ENCODE results near the gene PLEKHG5. TPM values are rescaled to one million over a fixed set of nuclear protein-coding genes. Genes with fewer than 3 reads are reported as not detected.
"Not testable (repeated sequence)": the region's sequence is repeated elsewhere in the genome, so short reads cannot be mapped to it uniquely, and the experiment has no call there.

The PLEKHG5 gene
- polyA plus RNA-seq, 3 donors: 0.03 TPM; not detected in 2

DNA sequence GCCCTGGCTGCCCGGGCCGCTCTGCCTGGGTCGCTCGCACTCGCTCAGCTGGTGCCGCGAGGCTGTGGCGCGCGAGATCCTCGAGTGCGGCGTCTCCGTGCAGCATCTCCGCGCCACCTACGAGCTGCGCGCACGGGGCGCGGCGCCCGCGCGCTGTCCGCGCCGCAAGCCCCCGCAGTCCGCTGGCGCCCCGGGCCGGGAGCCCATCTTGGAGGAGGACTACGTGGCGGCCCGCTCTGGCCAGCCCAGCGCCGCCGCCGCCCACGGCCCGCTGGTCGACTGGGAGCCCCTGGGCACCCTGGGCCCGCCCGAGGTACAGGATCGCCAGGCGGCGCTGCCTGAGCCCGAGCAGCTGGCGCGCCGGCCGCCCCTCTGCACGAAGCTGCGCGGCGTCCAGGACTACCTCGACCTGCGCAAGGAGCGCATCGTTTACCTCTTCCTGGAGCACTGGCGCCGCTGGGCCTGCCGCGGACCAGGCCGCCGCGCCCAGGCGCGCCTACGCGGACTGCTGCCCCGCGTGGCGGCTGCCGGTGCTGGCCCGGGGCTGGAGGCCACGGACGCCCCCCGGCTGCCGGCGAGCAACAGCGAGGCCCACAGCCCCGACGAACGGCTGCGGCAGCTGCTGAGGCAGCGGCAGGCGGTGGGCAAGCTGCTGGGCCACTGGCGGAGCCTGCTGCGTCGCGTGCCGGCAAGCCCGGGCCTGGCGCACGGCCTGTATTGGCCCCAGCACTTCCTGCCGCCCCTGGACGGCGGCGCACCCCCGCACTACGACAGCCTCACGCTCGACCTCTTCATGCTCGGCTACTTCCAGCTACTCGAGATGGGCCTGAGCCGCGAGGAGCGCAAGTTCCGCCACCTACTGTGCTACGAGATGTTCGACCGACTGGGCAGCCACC, 36.4 kb downstream of the PLEKHG5 start:
- intact Hi-C loops (cut with micrococcal nuclease): no loop called here
- Histone ChIP-seq H3K36me3 (replicated peaks in 1 of 2; ENCODE audit: control insufficient read depth in 1 of 2, insufficient read depth in 2 of 2, low read length in 2 of 2) (no peaks in the 10 kb centered on the region), H4K20me1 (ENCODE audit: insufficient read depth, low read length) (no peaks in the 10 kb centered on the region), H3K4me3 (replicated peaks in 1 of 3; ENCODE audit: low read depth in 2 of 3, low read length in 3 of 3) (no peak overlapping the region), H3K4me2 (replicated peaks; ENCODE audit: extremely low read depth, low read length, poor library complexity, severe bottlenecking) (no peak overlapping the region), H3K27ac (ENCODE audit: low read depth in 1 of 2, low read length in 2 of 2) (no peak overlapping the region), H3K79me2 (ENCODE audit: insufficient read depth, low read length) (no peaks in the 10 kb centered on the region), H3K9me3 (replicated peaks in 1 of 2; ENCODE audit: control insufficient read depth in 1 of 2, insufficient read depth in 1 of 2, low read length in 2 of 2) (no peaks in the 10 kb centered on the region), H3K27me3 (ENCODE audit: control insufficient read depth in 2 of 2, insufficient read depth in 2 of 2, low read length in 2 of 2) (peaks cover 2 to 61% of the 10 kb centered on the region in 2 donors), H3K4me1 (ENCODE audit: control insufficient read depth in 1 of 2, insufficient read depth in 2 of 2, low read length in 2 of 2) (no peaks in the 10 kb centered on the region), H3K9ac (ENCODE audit: insufficient read depth, low read length, poor library complexity, severe bottlenecking) (no peak overlapping the region), H2AFZ (ENCODE audit: insufficient read depth, low read depth, low read length, poor library complexity, severe bottlenecking) (no peak overlapping the region)
- H3K4me3 Mint-ChIP-seq: peak overlapping the region in 1 of 2 donors; percentile 74
- H3K27me3 Mint-ChIP-seq (ENCODE audit: low read depth in 3 of 3): peaks cover 68 to 88% (median 79%) of the 10 kb centered on the region in 3 donors
- H3K36me3 Mint-ChIP-seq: no peaks in the 10 kb centered on the region
- DNase-seq: no peak
- no peaks in the 10 kb centered on the region for H3K4me1 Mint-ChIP-seq
- H3K9me3 Mint-ChIP-seq: peaks cover 0 to 4% (median 0%) of the 10 kb centered on the region in 7 donors
- TF ChIP-seq, protein P1, sequence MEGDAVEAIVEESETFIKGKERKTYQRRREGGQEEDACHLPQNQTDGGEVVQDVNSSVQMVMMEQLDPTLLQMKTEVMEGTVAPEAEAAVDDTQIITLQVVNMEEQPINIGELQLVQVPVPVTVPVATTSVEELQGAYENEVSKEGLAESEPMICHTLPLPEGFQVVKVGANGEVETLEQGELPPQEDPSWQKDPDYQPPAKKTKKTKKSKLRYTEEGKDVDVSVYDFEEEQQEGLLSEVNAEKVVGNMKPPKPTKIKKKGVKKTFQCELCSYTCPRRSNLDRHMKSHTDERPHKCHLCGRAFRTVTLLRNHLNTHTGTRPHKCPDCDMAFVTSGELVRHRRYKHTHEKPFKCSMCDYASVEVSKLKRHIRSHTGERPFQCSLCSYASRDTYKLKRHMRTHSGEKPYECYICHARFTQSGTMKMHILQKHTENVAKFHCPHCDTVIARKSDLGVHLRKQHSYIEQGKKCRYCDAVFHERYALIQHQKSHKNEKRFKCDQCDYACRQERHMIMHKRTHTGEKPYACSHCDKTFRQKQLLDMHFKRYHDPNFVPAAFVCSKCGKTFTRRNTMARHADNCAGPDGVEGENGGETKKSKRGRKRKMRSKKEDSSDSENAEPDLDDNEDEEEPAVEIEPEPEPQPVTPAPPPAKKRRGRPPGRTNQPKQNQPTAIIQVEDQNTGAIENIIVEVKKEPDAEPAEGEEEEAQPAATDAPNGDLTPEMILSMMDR (IDR thresholded peaks at IDR 0.05): no peak
- H3K27ac Mint-ChIP-seq: no peak overlapping the region
- 5% methylated on average over 115 of the region's 115 CpGs for WGBS (ENCODE audit: insufficient coverage)

DNA sequence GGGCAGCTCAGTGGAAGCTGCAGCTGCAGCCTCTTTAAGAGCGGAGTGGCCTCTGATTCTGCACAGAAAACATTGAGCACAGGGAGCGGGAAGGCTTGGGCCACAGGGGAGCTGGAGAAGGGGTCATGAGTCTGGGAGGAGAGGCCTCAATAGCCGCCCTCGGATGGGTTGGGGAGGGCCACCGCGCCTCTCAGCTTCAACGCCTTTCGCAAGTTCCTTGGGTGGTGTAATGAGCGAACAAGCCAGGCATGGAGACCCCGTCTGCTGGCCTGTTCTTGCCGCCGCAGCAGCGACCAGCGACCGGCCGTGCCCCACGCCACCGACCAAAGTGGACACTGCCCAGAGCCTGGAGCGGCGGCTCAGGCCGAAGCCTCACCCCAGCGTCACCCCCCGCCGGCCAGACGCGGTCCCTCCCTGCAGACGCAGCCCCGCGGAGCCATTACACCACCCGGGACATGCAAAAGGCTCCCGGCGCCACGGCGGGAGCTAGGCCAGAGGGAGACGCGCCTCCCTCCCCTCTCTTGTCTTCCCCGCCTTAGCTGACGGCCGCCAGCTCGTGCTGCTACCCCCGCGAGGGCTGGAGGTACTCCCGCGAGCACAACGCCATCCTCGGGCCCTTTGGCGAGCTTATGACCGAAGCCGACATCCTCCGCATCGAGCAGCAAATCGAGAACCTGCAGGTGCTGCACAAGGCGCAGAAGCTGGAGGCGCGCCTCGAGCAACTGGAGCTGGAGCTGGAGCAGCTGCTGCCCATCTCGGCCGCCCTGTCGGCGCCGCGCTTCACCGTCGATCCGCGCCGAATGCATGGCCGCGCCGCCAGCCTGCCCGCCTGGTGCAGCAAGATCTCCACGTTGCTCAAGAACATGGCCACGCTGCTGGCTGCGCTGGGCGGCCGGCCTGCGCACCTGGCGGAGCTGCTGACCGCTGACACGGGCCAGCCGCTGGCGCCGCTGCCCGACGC, 37.3 kb downstream of the PLEKHG5 start:
- Mint-ChIP-seq H3K9me3 (peaks cover 0 to 10% (median 0%) of the 10 kb centered on the region in 7 donors), H3K4me3 (peak overlapping the region in 1 of 2 donors; percentile 76), H3K27me3 (ENCODE audit: low read depth in 3 of 3) (peaks cover 70 to 88% (median 81%) of the 10 kb centered on the region in 3 donors)
- H3K4me2 ChIP-seq (replicated peaks; ENCODE audit: extremely low read depth, low read length, poor library complexity, severe bottlenecking); DNase-seq; H3K27ac ChIP-seq (ENCODE audit: low read depth in 1 of 2, low read length in 2 of 2); H3K27ac Mint-ChIP-seq; H3K9me3 ChIP-seq (replicated peaks in 1 of 2; ENCODE audit: control insufficient read depth in 1 of 2, insufficient read depth in 1 of 2, low read length in 2 of 2); H3K4me3 ChIP-seq (replicated peaks in 1 of 3; ENCODE audit: low read depth in 2 of 3, low read length in 3 of 3); H3K4me1 Mint-ChIP-seq; H3K9ac ChIP-seq (ENCODE audit: insufficient read depth, low read length, poor library complexity, severe bottlenecking); H3K36me3 ChIP-seq (replicated peaks in 1 of 2; ENCODE audit: control insufficient read depth in 1 of 2, insufficient read depth in 2 of 2, low read length in 2 of 2); H4K20me1 ChIP-seq (ENCODE audit: insufficient read depth, low read length); H3K79me2 ChIP-seq (ENCODE audit: insufficient read depth, low read length); H2AFZ ChIP-seq (ENCODE audit: insufficient read depth, low read depth, low read length, poor library complexity, severe bottlenecking); H3K36me3 Mint-ChIP-seq; H3K4me1 ChIP-seq (ENCODE audit: control insufficient read depth in 1 of 2, insufficient read depth in 2 of 2, low read length in 2 of 2); intact Hi-C loops (cut with micrococcal nuclease): not testable (repeated sequence)
- H3K27me3 ChIP-seq (ENCODE audit: control insufficient read depth in 2 of 2, insufficient read depth in 2 of 2, low read length in 2 of 2): peaks cover 6 to 61% of the 10 kb centered on the region in 2 donors
- WGBS (ENCODE audit: insufficient coverage): 11% methylated on average over 76 of the region's 85 CpGs

Data from CD14-positive monocyte (primary cell).